Suprapubic skin (tissue), 4 donors: Measurements from ENCODE around the gene YWHAE. TPM values are rescaled to one million over a fixed set of nuclear protein-coding genes. Genes with fewer than 3 reads are reported as not detected.
A peak's percentile ranks its signal among the peaks of the same experiment; 100 is the strongest.
"Not testable (repeated sequence)": the region's sequence is repeated elsewhere in the genome, so short reads cannot be mapped to it uniquely, and the experiment has no call there.

ENCODE experiments used
- DNase-seq, 2 donors: peaks; one replicate each; pipeline ENCODE4 v3.0.0-alpha.2; 2019; ENCODE audit warnings: low spot score in 2 of 2
- H3K27ac ChIP-seq: fragments of 200-600 bp; sonication (generic); one replicate; pipeline ENCODE4 v1.5.1; 2019
- H3K27me3 ChIP-seq: fragments of 200-600 bp; sonication (generic); one replicate; pipeline ENCODE4 v1.5.1; 2019
- H3K36me3 ChIP-seq: fragments of 200-600 bp; sonication (generic); one replicate; pipeline ENCODE4 v1.5.1; 2019
- H3K4me1 ChIP-seq: fragments of 200-600 bp; sonication (generic); one replicate; pipeline ENCODE4 v1.5.1; 2019
- H3K4me3 ChIP-seq: fragments of 200-600 bp; sonication (generic); one replicate; pipeline ENCODE4 v1.5.1; 2019; ENCODE audit warnings: mild to moderate bottlenecking
- H3K9me3 ChIP-seq: fragments of 200-600 bp; sonication (generic); one replicate; pipeline ENCODE4 v1.5.1; 2019
- EP300 ChIP-seq: sonication (generic); formaldehyde crosslinking; IDR thresholded peaks from one replicate; pipeline ENCODE4 v1.6.1; 2017; ENCODE audit warnings: antibody characterized with exemption
- POLR2A ChIP-seq, 2 donors: fragments of 450-650 bp; IDR thresholded peaks; one replicate each; pipeline ENCODE4 v1.6.1; 2017; ENCODE audit warnings: antibody characterized with exemption in 2 of 2, mild to moderate bottlenecking in 2 of 2, moderate library complexity in 2 of 2
- POLR2AphosphoS5 ChIP-seq, 3 donors: sonication (generic); formaldehyde crosslinking; IDR thresholded peaks; one replicate each; pipeline ENCODE4 v1.6.1; 2017; ENCODE audit warnings: antibody characterized with exemption in 3 of 3
- WGBS: methylation state at CpG from one replicate; pipeline ENCODE4 v1.1.5; 2018; 5-methylcytosine and 5-hydroxymethylcytosine counted together
- total RNA-seq, 4 donors: library from RNA; depleted of rRNA; stranded (reverse); fragments of >200 nt; gene quantifications; one replicate each; pipeline ENCODE4 v1.1.0, GENCODE V29; 2016
- TF ChIP-seq, protein P1 (sequence below), 2 donors: fragments of 200-600 bp in 1 of 2; fragments of 450-650 bp in 1 of 2; sonication (generic) in 1 of 2; IDR thresholded peaks; one replicate each; pipeline ENCODE4 v1.5.1; 2016 to 2019; ENCODE audit warnings: antibody characterized with exemption in 2 of 2, mild to moderate bottlenecking in 1 of 2, moderate library complexity in 1 of 2

YWHAE gene
- total RNA-seq, 4 donors from 2014 or later: 467 to 572 (median 520) TPM

DNA sequence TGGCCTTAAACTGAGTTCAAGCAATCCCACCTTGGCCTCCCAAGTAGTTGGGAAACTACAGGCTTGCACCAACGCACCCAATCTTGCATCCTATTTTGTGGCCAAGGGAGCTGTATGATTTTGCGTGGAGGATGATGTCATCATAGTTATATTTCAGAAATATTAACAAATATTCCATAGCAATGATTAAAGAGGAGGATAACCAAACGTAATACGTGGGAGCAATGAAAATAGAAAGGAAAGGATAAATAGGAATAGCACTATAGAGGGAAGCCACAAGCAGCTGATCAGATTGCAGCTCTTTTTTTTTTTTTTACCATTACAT, 2.2 kb upstream of the YWHAE start:
- DNase-seq: no peak
- no peak for TF ChIP-seq POLR2A (IDR thresholded peaks at IDR 0.05)
- TF ChIP-seq EP300: no peak
- no peak for TF ChIP-seq POLR2AphosphoS5 (IDR thresholded peaks at IDR 0.05)
- TF ChIP-seq, protein P1, sequence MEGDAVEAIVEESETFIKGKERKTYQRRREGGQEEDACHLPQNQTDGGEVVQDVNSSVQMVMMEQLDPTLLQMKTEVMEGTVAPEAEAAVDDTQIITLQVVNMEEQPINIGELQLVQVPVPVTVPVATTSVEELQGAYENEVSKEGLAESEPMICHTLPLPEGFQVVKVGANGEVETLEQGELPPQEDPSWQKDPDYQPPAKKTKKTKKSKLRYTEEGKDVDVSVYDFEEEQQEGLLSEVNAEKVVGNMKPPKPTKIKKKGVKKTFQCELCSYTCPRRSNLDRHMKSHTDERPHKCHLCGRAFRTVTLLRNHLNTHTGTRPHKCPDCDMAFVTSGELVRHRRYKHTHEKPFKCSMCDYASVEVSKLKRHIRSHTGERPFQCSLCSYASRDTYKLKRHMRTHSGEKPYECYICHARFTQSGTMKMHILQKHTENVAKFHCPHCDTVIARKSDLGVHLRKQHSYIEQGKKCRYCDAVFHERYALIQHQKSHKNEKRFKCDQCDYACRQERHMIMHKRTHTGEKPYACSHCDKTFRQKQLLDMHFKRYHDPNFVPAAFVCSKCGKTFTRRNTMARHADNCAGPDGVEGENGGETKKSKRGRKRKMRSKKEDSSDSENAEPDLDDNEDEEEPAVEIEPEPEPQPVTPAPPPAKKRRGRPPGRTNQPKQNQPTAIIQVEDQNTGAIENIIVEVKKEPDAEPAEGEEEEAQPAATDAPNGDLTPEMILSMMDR (IDR thresholded peaks at IDR 0.05): no peak

DNA sequence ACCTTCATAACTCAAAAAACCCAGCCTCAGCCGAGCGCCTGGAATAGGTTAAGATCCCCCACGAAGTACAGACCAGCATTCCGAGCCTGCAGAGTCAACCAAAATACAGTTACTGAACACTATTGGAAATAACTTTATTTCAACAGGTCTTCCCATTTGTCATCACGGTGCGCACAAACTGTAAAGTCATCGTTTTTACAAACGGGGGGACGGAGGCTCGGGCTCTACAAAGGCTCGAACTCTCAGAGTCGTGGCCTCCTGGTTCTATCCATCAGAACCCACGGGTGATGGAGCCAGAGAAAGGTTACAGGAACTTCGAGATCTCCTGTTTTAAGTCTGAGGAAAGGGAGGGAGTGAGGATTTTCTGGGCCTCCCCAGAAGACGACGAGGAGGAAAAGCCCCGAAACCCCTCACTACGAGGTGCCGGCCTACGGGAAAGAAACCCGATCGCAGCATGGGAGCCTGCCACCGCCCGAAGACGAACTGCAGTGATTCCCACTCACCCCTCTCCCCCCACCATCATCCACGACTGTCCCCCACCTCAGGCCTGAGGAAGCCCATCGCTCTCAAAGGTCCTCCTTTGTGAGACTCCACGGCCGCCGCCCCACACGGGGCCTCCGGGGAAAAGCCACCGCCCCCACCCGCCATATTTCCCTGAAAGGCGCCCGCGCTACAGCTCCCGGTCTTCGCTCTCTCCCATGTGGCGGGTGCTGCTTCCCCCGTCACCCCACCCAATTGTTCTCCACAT, 917 bp downstream of the YWHAE start:
- Histone ChIP-seq H3K4me3 (peak overlapping the region; percentile 92), H3K4me1 (peaks cover 45% of the 10 kb centered on the region), H3K27ac (peak overlapping the region; percentile 98), H3K27me3 (no peaks in the 10 kb centered on the region), H3K36me3 (no peaks in the 10 kb centered on the region), H3K9me3 (no peaks in the 10 kb centered on the region)
- DNase-seq: peak; percentile 79 to 82
- under 1% methylated on average over 36 of the region's 41 CpGs for WGBS
- TF ChIP-seq, protein P1 (IDR thresholded peaks at IDR 0.05): no peak
- no peak for TF ChIP-seq EP300
- TF ChIP-seq POLR2AphosphoS5 (IDR thresholded peaks at IDR 0.05): no peak

More for the DNA sequence above, 2.2 kb upstream of the YWHAE start:
- Histone ChIP-seq H3K4me1 (peaks cover 20% of the 10 kb centered on the region), H3K9me3 (no peaks in the 10 kb centered on the region), H3K4me3 (no peak overlapping the region), H3K27me3 (no peaks in the 10 kb centered on the region), H3K27ac (no peak overlapping the region), H3K36me3 (no peaks in the 10 kb centered on the region)
- 92% methylated on average over 4 of the region's 4 CpGs for WGBS

DNA sequence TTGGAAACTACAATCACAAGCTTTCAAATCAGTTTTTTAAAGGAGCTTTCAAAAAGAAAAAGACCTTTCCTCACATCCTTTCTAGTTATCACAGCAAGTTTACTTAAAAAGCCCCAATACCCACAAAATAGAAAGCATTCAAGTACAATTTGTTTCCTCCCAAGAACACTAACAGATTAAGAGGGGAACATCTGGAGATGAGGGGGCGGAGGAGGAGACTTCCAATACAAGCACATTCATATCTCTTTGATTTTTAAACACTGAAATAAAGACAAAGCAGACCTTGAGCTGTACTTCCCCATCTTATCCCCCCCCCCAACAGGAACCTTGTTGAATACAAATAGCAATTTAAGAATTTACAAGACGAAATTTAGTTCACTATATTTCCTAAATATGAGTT, 2.0 kb downstream of the YWHAE start:
- peaks cover 56% of the 10 kb centered on the region for H3K4me1 ChIP-seq
- H3K27me3 ChIP-seq: no peaks in the 10 kb centered on the region
- peak overlapping the region; percentile 98 for H3K27ac ChIP-seq
- peak overlapping the region; percentile 92 for H3K4me3 ChIP-seq
- H3K36me3 ChIP-seq: no peaks in the 10 kb centered on the region
- WGBS: 10% methylated on average over 2 of the region's 2 CpGs
- TF ChIP-seq POLR2AphosphoS5 (IDR thresholded peaks at IDR 0.05): no peak
- TF ChIP-seq, protein P1 (IDR thresholded peaks at IDR 0.05): no peak
- TF ChIP-seq EP300: no peak
- TF ChIP-seq POLR2A (IDR thresholded peaks at IDR 0.05): no peak
- H3K9me3 ChIP-seq: no peaks in the 10 kb centered on the region
- DNase-seq: no peak

DNA sequence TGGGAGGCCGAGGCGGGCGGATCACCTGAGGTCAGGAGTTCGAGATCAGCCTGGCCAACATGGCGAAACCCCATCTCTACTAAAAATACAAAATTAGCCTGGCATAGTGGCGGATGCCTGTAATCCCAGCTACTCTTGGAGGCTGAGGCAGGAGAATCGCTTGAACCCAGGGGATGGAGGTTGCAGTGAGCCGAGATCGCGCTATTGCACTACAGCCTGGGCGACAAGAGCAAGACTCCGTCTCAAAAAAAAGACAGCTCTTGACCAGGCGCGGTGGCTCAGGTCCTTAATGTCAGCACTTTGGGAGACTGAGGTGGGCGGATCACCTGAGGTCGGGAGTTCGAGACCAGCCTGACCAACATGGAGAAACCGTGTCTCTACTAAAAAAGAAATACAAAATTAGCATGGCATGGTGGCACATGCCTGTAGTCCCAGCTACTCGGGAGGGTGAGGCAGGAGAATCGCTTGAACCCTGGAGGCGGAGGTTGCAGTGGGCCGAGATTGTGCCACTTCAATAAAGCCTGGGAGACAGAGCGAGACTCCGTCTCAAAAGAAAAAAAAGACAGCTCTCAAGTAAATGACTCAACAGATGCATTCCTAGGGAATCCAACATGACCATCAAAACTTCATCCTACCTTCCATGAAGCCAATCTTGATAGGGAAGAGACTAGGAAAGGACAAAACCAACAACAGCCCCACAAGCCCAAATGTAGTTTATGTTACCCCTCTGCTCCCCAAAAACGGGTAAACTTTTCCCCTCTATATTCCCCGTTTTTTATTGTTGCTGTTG, 4.0 kb downstream of the YWHAE start:
- H3K4me3 ChIP-seq, H3K36me3 ChIP-seq, H3K9me3 ChIP-seq, H3K27ac ChIP-seq, H3K27me3 ChIP-seq, DNase-seq: not testable (repeated sequence)
- 85% methylated on average over 26 of the region's 26 CpGs for WGBS
- peaks cover 74% of the 10 kb centered on the region for H3K4me1 ChIP-seq

DNA sequence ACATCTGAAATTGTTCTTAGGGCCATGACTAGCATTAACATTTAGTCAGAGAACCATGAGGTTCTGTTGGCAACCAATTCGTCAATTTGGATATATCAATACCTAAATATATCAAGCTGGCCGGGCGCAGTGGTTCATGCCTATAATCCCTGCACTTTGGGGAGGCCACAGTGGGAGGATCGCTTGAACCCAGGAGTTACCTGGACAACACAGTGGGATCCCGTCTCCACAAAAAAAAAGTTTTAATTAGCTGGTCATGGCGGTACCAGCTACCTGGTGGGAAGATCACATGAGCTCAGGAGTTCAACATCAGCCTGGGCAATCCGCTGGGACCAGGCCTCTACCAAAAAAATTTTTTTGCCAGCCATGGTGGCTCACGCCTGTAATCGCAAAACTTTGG, 8.4 kb downstream of the YWHAE start:
- TF ChIP-seq POLR2AphosphoS5 (IDR thresholded peaks at IDR 0.05): no peak
- no peak for TF ChIP-seq EP300
- TF ChIP-seq, protein P1 (IDR thresholded peaks at IDR 0.05): no peak
- no peak for TF ChIP-seq POLR2A (IDR thresholded peaks at IDR 0.05)
- Histone ChIP-seq H3K4me3 (no peak overlapping the region), H3K27ac (no peak overlapping the region), H3K9me3 (no peaks in the 10 kb centered on the region), H3K36me3 (no peaks in the 10 kb centered on the region), H3K27me3 (no peaks in the 10 kb centered on the region), H3K4me1 (peaks cover 84% of the 10 kb centered on the region)
- WGBS: 93% methylated on average over 9 of the region's 9 CpGs
- DNase-seq: no peak
